Fibroblast of mammary gland (primary cell): ENCODE measurements around the gene UGT1A5.
"Not testable (repeated sequence)": the region's sequence is repeated elsewhere in the genome, so short reads cannot be mapped to it uniquely, and the experiment has no call there.

Experiments
- DNase-seq: peaks from one replicate; pipeline ENCODE4 v3.0.0-alpha.2; 2010; ENCODE audit warnings: low read depth
- H3K4me3 ChIP-seq: 2 replicates; pipeline ENCODE4 v1.5.1; 2011; ENCODE audit warnings: low read depth, mild to moderate bottlenecking, low read length, moderate library complexity; ENCODE audit not compliant: control insufficient read depth
- CTCF ChIP-seq: conservative IDR thresholded peaks from 2 replicates; pipeline ENCODE4 v1.5.1; 2011; ENCODE audit warnings: low read depth, low read length, inconsistent platforms; ENCODE audit not compliant: control insufficient read depth, insufficient read depth

UGT1A5 gene

GRCh38 chr2:233745073-233745755, 32.5 kb downstream of the UGT1A5 start:
- no peak for DNase-seq
- TF ChIP-seq CTCF: no peak
- H3K4me3 ChIP-seq: no peak overlapping the region

GRCh38 chr2:233745838-233746237, 33.1 kb downstream of the UGT1A5 start:
- not testable (repeated sequence) for H3K4me3 ChIP-seq, DNase-seq

- no peak for DNase-seq
- TF ChIP-seq CTCF: no peak
- H3K4me3 ChIP-seq: no peak overlapping the region
Measured at GRCh38 chr2:233746475-233747282, 34.0 kb downstream of the UGT1A5 start.

GRCh38 chr2:233747283-233747544, 34.5 kb downstream of the UGT1A5 start:
- DNase-seq: no peak
- no peak overlapping the region for H3K4me3 ChIP-seq
- TF ChIP-seq CTCF: no peak

- DNase-seq, H3K4me3 ChIP-seq: not testable (repeated sequence)
Measured at GRCh38 chr2:233750689-233751088, 38.0 kb downstream of the UGT1A5 start.

- not testable (repeated sequence) for H3K4me3 ChIP-seq, DNase-seq
Measured at GRCh38 chr2:233751212-233752009, 38.7 kb downstream of the UGT1A5 start.

- DNase-seq: no peak
- TF ChIP-seq CTCF: no peak
- H3K4me3 ChIP-seq: no peak overlapping the region
Measured at GRCh38 chr2:233754872-233755611, 42.3 kb downstream of the UGT1A5 start.
